Osteoblast (primary cell): ENCODE measurements around the gene RPS21. TPM values are rescaled to one million over a fixed set of nuclear protein-coding genes. Genes with fewer than 3 reads are reported as not detected.
A peak's percentile ranks its signal among the peaks of the same experiment; 100 is the strongest.

Experiments
- DNase-seq: peaks from one replicate; pipeline ENCODE4 v3.0.0; 2011; ENCODE audit warnings: low spot score, mixed read lengths; ENCODE audit not compliant: insufficient read length; ENCODE audit errors: missing footprints
- H2AFZ ChIP-seq: 2 replicates; pipeline ENCODE4 v1.6.0; 2011; ENCODE audit warnings: mild to moderate bottlenecking, low read length
- H3K27ac ChIP-seq: 2 replicates; pipeline ENCODE4 v1.5.1; 2011; ENCODE audit warnings: mild to moderate bottlenecking, low read depth, low read length, moderate library complexity
- H3K27me3 ChIP-seq: 2 replicates; pipeline ENCODE4 v1.6.0; 2012; ENCODE audit warnings: mild to moderate bottlenecking, control low read depth, inconsistent platforms, low read length, moderate library complexity; ENCODE audit not compliant: insufficient read depth
- H3K36me3 ChIP-seq: 2 replicates; pipeline ENCODE4 v1.5.1; 2011; ENCODE audit warnings: mild to moderate bottlenecking, low read length, control low read depth, moderate library complexity; ENCODE audit not compliant: insufficient read depth
- H3K4me1 ChIP-seq: 2 replicates; pipeline ENCODE4 v1.5.1; 2011; ENCODE audit warnings: mild to moderate bottlenecking, low read length, control low read depth, moderate library complexity; ENCODE audit not compliant: insufficient read depth
- H3K4me2 ChIP-seq: 2 replicates; pipeline ENCODE4 v1.6.0; 2011; ENCODE audit warnings: mild to moderate bottlenecking, low read length; ENCODE audit not compliant: insufficient read depth
- H3K4me3 ChIP-seq: fragments of 200-600 bp; sonication (generic); 3 replicates; pipeline ENCODE4 v1.5.1; 2012; ENCODE audit warnings: mild to moderate bottlenecking, low read length, inconsistent platforms; ENCODE audit not compliant: insufficient read depth
- H3K79me2 ChIP-seq: 2 replicates; pipeline ENCODE4 v1.6.0; 2012; ENCODE audit warnings: mild to moderate bottlenecking, low read length, control low read depth, inconsistent platforms; ENCODE audit not compliant: insufficient read depth
- H3K9me3 ChIP-seq: 2 replicates; pipeline ENCODE4 v1.5.1; 2011; ENCODE audit warnings: low read depth, low read length, control low read depth
- H4K20me1 ChIP-seq: 2 replicates; pipeline ENCODE4 v1.6.0; 2012; ENCODE audit warnings: mild to moderate bottlenecking, low read length, control low read depth; ENCODE audit not compliant: insufficient read depth
- CTCF ChIP-seq: IDR thresholded peaks from 2 replicates; pipeline ENCODE4 v1.5.1; 2011; ENCODE audit warnings: mild to moderate bottlenecking, low read depth, low read length, moderate library complexity; ENCODE audit errors: extremely low read depth
- total RNA-seq: library from RNA; depleted of rRNA; stranded (reverse); fragments of >200 nt; gene quantifications from 2 replicates; pipeline ENCODE4 v1.2.3, GENCODE V29; 2012

Gene RPS21
- total RNA-seq, 1 donor, result 460 TPM

GRCh38 chr20:62374331-62375152 is 12.4 kb upstream of the RPS21 start:
- H3K27ac ChIP-seq, result no peak overlapping the region
- H3K27me3 ChIP-seq, result peaks cover 9% of the 10 kb centered on the region
- H3K4me2 ChIP-seq, result no peak overlapping the region
- H3K36me3 ChIP-seq, result no peaks in the 10 kb centered on the region
- peaks cover 13% of the 10 kb centered on the region for H3K4me1 ChIP-seq
- no peaks in the 10 kb centered on the region for H3K9me3 ChIP-seq
- DNase-seq, result no peak
- H3K4me3 ChIP-seq, result no peak overlapping the region
- no peaks in the 10 kb centered on the region for H3K79me2 ChIP-seq
- no peak overlapping the region for H2AFZ ChIP-seq
- TF ChIP-seq CTCF, result no peak
- H4K20me1 ChIP-seq, result no peaks in the 10 kb centered on the region

GRCh38 chr20:62376112-62377063 is 10.5 kb upstream of the RPS21 start:
- Histone ChIP-seq H3K4me3 (no peak overlapping the region), H2AFZ (peak overlapping the region; percentile 31), H3K27ac (no peak overlapping the region), H3K4me1 (peaks cover 10% of the 10 kb centered on the region), H3K79me2 (no peaks in the 10 kb centered on the region), H3K9me3 (no peaks in the 10 kb centered on the region), H3K27me3 (peaks cover 9% of the 10 kb centered on the region), H3K4me2 (no peak overlapping the region), H4K20me1 (no peaks in the 10 kb centered on the region), H3K36me3 (no peaks in the 10 kb centered on the region)
- DNase-seq, result peak; percentile 93
- TF ChIP-seq CTCF, result peak; percentile 36

DNA sequence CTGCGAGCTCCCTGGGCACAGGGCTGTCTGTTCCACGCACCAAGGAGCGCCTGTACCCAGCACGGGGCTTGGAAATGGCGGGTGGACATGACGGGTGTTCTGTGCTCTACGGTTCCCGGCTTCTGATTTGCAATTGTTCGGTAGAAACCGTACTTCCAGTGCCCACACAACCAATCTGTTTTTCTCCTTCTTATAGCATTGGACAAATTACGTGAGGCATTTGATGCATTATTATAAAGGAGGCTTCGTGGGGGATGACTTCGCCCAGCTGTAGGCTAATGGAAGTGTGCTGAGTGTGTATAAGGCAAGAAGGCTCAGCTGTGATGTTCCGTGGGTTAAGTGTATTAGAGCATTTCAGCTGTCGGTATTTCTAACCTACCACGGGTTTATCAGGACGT is 9.8 kb upstream of the RPS21 start:
- peaks cover 7% of the 10 kb centered on the region for H3K36me3 ChIP-seq
- H3K4me2 ChIP-seq, result no peak overlapping the region
- H3K27ac ChIP-seq, result no peak overlapping the region
- H3K9me3 ChIP-seq, result no peaks in the 10 kb centered on the region
- H3K27me3 ChIP-seq, result peaks cover 9% of the 10 kb centered on the region
- H3K4me1 ChIP-seq, result peaks cover 12% of the 10 kb centered on the region
- H2AFZ ChIP-seq, result no peak overlapping the region
- no peak overlapping the region for H3K4me3 ChIP-seq
- H3K79me2 ChIP-seq, result peaks cover 6% of the 10 kb centered on the region
- no peaks in the 10 kb centered on the region for H4K20me1 ChIP-seq
- no peak for TF ChIP-seq CTCF
- no peak for DNase-seq
